Measurements from ENCODE around the gene SNED1.

GRCh38 chr2:241084856-241085444 is 86.5 kb downstream of the SNED1 start:
- TF ChIP-seq CTCF (IDR thresholded peaks at IDR 0.05) (no peak), EZH2 (IDR thresholded peaks at IDR 0.05) (no peak), EZH2phosphoT487 (IDR thresholded peaks at IDR 0.05) (no peak)
